SK-N-MC (cell line): ENCODE data around the gene ABO.

Source experiments
- EZH2 ChIP-seq: fragments of 200-600 bp; sonication (generic); IDR thresholded peaks from one replicate; pipeline ENCODE4 v1.6.1; 2017; ENCODE audit warnings: antibody characterized with exemption
- POLR2AphosphoS5 ChIP-seq: IDR thresholded peaks from 2 replicates; pipeline ENCODE4 v1.6.1; 2012; ENCODE audit warnings: mild to moderate bottlenecking, low read depth, low read length, borderline replicate concordance

GRCh38 chr9:133249337-133249736 is 25.7 kb downstream of the ABO start:
- TF ChIP-seq EZH2 (no peak), POLR2AphosphoS5 (no peak)
